ENCODE data around the gene THRB. TPM values are rescaled to one million over a fixed set of nuclear protein-coding genes. Genes with fewer than 3 reads are reported as not detected.

The THRB gene
- total and polyA plus RNA-seq, 11 donors, result 4.8 to 28.5 (median 21.0) TPM

GRCh38 chr3:24538891-24539290, 44.2 kb upstream of the THRB start:
- no peak for TF ChIP-seq POLR2A (IDR thresholded peaks at IDR 0.05)
- TF ChIP-seq CTCF (IDR thresholded peaks at IDR 0.05), result no peak
- H3K9me3 ChIP-seq, result no peaks in the 10 kb centered on the region
- peaks cover 0 to 12% (median 0%) of the 10 kb centered on the region in 12 donors for H3K4me1 ChIP-seq
- H3K4me3 ChIP-seq, result no peak overlapping the region
- intact Hi-C loops (cut with DNase I), result no loop called here
- 52 to 68% (median 61%) methylated on average over 2 of the region's 2 CpGs for WGBS, 4 donors
- peak in 4 of 5 donors; percentile 60 to 83 (median 72) for DNase-seq
- no peaks in the 10 kb centered on the region for H3K36me3 ChIP-seq
- H3K27me3 ChIP-seq, result no peaks in the 10 kb centered on the region
- peak overlapping the region in 9 of 12 donors; percentile 38 to 81 (median 63) for H3K27ac ChIP-seq
- ATAC-seq, result peak; percentile 90 to 100 (median 98)

GRCh38 chr3:24533561-24534193, 39.0 kb upstream of the THRB start:
- no peak for DNase-seq
- TF ChIP-seq CTCF (IDR thresholded peaks at IDR 0.05) (no peak), POLR2A (IDR thresholded peaks at IDR 0.05) (no peak)
- no peaks in the 10 kb centered on the region for H3K36me3 ChIP-seq
- no peaks in the 10 kb centered on the region for H3K27me3 ChIP-seq
- intact Hi-C loops (cut with DNase I), result no loop called here
- ATAC-seq, result no peak
- peaks cover 0 to 8% (median 0%) of the 10 kb centered on the region in 12 donors for H3K4me1 ChIP-seq
- 67 to 81% (median 68%) methylated on average over 10 of the region's 10 CpGs for WGBS, 4 donors
- no peak overlapping the region for H3K4me3 ChIP-seq
- H3K9me3 ChIP-seq, result no peaks in the 10 kb centered on the region
- H3K27ac ChIP-seq, result no peak overlapping the region

GRCh38 chr3:24530471-24530870, 35.8 kb upstream of the THRB start:
- Histone ChIP-seq H3K4me1 (peaks cover 0 to 3% (median 0%) of the 10 kb centered on the region in 12 donors), H3K4me3 (no peak overlapping the region), H3K27me3 (no peaks in the 10 kb centered on the region), H3K36me3 (no peaks in the 10 kb centered on the region), H3K9me3 (no peaks in the 10 kb centered on the region), H3K27ac (no peak overlapping the region)
- TF ChIP-seq POLR2A (IDR thresholded peaks at IDR 0.05) (no peak), CTCF (IDR thresholded peaks at IDR 0.05) (no peak)
- no peak for ATAC-seq
- intact Hi-C loops (cut with DNase I), result no loop called here
- no peak for DNase-seq
- WGBS, 4 donors, result 55 to 80% (median 78%) methylated on average over 4 of the region's 4 CpGs

GRCh38 chr3:24529210-24529609, 34.6 kb upstream of the THRB start:
- H3K36me3 ChIP-seq, result no peaks in the 10 kb centered on the region
- H3K27me3 ChIP-seq, result no peaks in the 10 kb centered on the region
- DNase-seq (no peak), ATAC-seq (no peak)
- no peaks in the 10 kb centered on the region for H3K9me3 ChIP-seq
- intact Hi-C loops (cut with DNase I), result loop anchor here in 1 of 10 donors (10.0 kb wide), 1 partner anchor 56 kb away; no protein-coding TSS in a partner anchor
- TF ChIP-seq POLR2A (IDR thresholded peaks at IDR 0.05) (no peak), CTCF (IDR thresholded peaks at IDR 0.05) (no peak)
- no peak overlapping the region for H3K4me3 ChIP-seq
- H3K27ac ChIP-seq, result no peak overlapping the region
- peaks cover 0 to 3% (median 0%) of the 10 kb centered on the region in 12 donors for H3K4me1 ChIP-seq

All from heart left ventricle (tissue), 16 donors.